Measurements from ENCODE around the gene NTN3.

The NTN3 gene

GRCh38 chr16:2497695-2498484, 26.8 kb downstream of the NTN3 start:
- no peak for FAIRE-seq

GRCh38 chr16:2498531-2499253, 27.6 kb downstream of the NTN3 start:
- no peak for FAIRE-seq

DNA sequence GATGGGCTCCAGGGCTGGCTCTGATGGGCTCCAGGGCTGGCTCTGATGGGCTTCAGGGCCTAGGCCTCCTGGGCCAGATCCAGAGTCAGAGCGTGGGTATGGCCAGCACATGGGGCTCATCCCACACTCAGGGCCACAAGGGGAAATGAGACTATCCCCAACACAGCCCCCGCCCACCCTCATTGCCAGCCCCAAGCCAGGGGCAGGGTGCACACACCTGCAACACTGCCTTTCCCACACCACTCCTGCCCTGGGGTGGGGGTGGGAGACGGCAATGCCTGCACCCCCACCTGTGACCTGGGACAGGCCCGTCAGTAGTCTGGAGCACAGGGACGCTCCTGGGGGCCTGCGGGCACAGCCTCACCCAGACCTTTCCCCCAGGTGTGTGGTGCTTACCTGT, 28.4 kb downstream of the NTN3 start:
- no peak for FAIRE-seq

- no peak for FAIRE-seq
Observed at GRCh38 chr16:2499890-2500429, 28.9 kb downstream of the NTN3 start.

GRCh38 chr16:2500430-2500917, 29.4 kb downstream of the NTN3 start:
- no peak for FAIRE-seq

GRCh38 chr16:2500918-2501750, 30.0 kb downstream of the NTN3 start:
- FAIRE-seq: no peak

DNA sequence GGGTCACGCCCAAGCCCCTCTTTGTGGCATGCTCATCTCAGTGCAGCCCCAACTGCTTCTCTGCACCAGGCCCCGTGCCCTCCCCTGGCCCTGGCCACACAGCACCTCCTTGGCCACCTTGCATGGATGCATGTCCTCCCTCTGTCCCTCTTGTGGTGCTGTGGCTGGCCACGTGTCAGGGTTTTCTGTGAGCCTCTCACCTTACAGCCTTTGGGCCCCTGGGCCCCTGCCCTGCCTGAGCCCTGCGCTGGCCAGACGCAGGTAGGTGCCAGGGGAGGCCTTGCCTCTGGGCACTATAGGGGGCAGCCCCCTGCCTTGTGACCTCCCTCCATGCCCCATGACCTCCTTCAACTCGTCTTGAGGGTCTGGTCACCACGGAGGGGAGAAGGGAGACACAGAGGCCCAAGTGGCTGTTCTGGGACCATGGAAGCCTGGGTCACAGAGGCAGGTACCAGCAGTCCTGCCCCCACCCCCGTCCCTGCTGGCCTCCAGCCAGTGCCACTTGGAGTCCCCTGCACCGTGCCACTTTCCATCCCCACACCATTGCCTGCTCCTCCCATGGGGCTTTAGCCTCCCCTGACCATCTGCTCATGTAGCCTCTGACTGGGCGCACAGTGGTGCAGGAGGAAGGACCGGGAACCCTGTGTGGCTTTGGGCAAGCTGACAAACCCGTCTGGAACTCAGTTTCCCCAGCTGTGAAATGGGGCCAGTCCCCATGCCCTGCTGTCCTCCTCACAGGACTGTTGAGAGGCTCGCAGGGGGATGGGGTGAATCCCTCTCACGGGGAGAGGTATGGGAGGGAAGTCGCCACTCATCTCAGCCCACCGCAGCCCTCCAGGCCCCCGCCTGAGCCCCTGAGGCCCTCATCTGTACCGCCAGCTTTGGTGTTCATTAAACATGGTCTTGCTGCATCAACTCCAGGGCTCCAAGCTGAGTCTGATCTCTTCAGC, 31.1 kb downstream of the NTN3 start:
- FAIRE-seq: no peak

DNA sequence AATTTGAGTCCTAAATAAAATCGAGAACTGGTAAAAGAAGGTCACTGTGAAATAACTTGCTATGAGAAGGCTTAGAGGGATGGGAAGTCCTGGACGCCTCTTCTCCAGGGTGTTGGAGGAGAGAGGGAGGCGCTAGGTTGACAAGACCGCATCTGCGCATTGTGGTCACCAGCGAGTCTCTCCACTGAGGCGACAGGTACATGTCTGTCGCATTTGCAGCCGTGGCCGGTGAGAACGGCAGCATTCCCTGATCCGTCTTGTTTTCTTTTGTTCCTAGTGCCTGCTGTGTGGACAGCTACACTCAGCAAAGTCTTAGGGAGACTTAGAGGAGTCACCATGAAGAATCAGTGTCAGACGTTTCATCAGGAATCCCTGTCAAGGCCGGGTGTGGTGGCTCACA, 34.6 kb downstream of the NTN3 start:
- FAIRE-seq: no peak

- FAIRE-seq: no peak
Observed at GRCh38 chr16:2507052-2507659, 36.1 kb downstream of the NTN3 start.

DNA sequence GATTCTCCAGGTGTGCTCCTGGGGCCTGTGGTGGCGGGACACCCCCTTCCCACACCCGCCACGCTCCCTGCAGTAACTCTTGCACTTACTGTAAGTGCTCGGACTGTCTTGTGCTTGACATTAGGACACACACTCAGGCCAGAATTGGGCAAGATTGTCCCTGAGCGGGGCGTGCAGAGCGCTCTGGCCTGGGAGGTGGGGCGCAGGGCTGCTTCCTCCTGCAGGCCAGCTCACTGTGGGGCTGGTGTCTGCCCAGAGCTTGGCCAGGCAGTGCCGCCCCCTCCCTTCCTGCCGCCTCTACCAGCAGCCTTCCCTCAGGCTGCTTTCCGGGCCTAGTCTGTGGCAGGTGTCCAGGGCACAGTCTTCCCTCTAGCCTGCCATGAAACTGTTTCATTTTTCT, 36.6 kb downstream of the NTN3 start:
- no peak for FAIRE-seq

- no peak for FAIRE-seq
Observed at GRCh38 chr16:2508722-2509400, 37.8 kb downstream of the NTN3 start.

DNA sequence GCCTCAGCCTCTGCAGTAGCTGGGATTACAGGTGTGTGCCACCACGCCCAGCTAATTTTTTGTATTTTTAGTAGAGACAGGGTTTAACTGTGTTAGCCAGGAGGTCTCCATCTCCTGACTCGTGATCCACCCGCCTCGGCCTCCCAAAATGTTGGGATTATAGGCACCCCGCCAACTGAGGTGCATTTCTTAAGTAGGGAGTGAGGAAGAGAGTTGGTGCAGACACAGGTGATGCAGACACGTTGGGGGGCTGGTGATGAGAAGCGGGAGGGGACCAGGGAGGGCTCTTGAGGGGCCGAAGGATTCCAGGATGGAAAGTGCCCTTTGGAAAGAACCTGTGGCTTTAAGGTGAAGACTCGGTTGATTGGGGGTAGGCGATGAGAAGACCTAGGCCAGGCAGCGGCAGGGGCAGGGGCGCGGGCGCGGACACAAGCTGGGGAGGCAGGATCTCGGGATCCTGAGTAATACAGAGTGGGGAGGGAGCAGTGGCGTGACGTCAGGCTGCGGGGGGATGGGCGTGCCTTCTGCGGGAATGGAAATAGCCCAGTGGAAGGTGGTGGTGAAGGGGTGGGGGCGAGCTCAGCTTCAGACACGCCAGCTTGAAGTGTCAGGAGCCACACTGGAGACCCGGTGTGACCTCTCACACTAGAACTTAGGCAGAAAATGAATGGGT, 40.2 kb downstream of the NTN3 start:
- FAIRE-seq: no peak

DNA sequence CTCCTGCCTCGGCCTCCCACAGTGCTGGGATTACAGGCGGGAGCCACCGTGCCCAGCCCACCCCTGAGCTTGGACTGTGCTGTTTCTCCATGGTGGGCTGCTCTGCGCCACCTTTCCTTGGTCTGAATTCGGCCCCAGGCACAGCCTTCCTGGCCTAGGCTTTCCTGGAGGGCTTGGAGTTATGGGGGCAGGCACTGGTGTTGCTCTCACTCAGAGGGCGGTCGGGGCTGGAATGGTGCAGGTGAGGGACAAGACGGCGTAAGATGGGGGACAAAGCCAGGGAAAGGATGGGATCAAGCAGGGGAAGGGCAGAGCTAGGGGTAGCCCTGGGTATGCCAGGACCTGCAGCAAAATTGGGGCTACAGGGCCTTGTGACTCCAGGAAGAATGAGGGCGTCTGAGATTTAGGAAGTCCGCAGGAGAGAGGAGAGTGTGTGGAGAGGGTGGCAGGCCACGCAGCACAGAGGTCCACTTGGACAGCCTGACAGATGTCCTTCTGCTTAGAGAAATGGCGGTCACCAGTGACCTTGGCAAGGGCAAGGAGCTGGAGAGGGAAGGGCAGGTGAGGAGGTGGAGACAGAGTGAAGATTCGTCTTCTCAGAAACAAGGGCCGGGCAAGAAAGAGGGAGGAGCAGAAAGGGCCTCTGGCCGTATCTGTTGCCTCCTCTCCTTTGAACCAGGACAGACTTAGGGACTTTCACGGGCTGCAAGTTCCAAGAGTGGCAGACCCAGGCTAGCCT, 41.1 kb downstream of the NTN3 start:
- FAIRE-seq: no peak

DNA sequence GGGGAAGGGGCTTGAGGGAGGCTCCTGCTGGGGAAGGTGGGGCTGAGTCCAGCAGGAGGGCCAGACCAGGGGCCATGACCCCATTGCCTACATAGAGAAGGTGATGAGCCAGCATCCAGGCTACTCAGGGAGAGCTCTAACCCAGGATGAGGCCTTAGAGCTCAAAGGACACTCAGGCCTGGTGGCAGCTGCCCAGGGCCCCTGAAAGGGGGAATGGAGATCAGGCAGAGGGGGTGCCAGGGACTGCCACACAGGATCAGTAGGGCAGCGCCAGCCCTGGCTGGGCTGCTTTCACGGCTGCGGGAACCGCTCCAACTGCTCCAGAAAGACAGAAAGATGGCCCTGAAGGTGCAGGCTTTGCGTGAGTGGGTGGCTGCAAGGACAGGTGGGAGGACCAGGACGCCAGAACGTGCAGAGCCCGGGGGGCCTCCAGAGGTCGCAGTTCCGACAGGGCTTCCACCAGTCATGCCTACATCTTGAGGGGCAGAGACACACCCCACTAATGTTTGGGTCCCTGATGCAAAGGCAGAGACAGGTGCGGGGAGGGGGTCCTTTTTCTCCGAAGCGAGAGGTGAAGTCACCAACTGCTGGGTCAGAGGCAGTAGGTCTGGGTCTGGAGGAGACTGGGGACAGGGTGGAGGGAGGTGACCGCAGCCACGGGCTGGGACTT, 41.8 kb downstream of the NTN3 start:
- no peak for FAIRE-seq

- no peak for FAIRE-seq
Observed at GRCh38 chr16:2513405-2514332, 42.6 kb downstream of the NTN3 start, which contains the start of gene ATP6V0C. TSS of gene ATP6V0C (plus strand) at chr16:2513952. CDS start at chr16:2514104, 152 bp downstream.

DNA sequence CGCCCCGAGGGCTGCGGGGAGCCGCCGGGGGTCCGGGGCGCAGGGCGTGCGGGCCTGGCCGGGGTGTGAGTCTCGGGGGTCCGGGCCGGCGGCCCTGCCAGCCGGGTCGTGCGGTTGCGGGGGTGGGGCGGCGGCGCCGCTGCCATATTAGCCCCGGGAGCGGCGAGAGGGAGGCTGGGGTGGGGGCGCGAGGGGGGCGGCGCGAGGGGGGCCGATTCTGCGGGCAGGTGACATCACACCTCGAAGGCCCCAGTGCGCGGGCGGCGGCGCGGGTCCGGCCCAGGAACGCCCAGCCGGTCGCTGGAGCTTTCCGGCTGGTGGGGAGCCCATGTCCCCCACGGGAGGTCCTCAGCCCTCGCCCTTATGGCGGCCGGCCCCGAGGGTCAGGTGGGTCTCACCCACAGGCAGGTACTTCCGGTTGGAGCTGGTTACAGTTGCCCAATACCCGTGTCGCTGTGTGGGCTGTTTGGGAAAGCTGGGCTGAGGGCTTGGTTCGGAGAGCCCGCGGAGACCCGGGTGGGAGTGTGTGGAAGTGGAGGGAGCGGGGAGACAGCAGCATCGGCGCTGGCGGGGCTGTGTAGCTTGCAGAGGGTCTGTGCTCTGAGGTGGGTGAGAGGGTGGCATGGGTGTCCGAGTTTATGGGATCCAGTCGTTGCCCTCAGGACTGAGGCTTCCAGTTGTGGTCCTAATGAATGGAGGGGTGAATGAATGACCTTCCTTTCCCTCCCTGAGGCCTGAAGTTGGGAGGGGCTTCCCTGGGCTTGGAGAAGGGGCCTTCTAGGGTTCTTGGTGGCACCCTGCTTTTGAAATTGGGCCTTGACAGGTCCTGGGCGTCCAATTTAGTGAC, 43.5 kb downstream of the NTN3 start:
- no peak for FAIRE-seq
